GM23338 (cell line): ENCODE results near the gene EFHD2.
"Not testable (repeated sequence)": the region's sequence is repeated elsewhere in the genome, so short reads cannot be mapped to it uniquely, and the experiment has no call there.

Experiments used
- CTCF ChIP-seq, 2 experiments: fragments of 200-600 bp in 1 of 2; sonication (generic) in 1 of 2; conservative IDR thresholded peaks; 2 replicates each; pipeline versions ENCODE4 v1.5.1 to v1.6.1; 2016 to 2017; ENCODE audit warnings: antibody characterized with exemption in 2 of 2, low read depth in 2 of 2, mild to moderate bottlenecking in 2 of 2, moderate library complexity in 1 of 2
- EZH2 ChIP-seq: fragments of 200-600 bp; sonication (generic); IDR thresholded peaks from one replicate; pipeline ENCODE4 v1.8.0; 2017; ENCODE audit warnings: antibody characterized with exemption, mild to moderate bottlenecking, low read depth; ENCODE audit not compliant: unreplicated experiment
- EZH2phosphoT487 ChIP-seq: fragments of 200-600 bp; sonication (generic); IDR thresholded peaks from one replicate; pipeline ENCODE4 v1.8.1; 2018; ENCODE audit warnings: antibody characterized with exemption; ENCODE audit not compliant: unreplicated experiment
- REST ChIP-seq: IDR thresholded peaks from one replicate; pipeline ENCODE4 v1.6.1; 2018; ENCODE audit warnings: antibody characterized with exemption; ENCODE audit not compliant: unreplicated experiment

- TF ChIP-seq CTCF (conservative IDR thresholded peaks at IDR 0.05; ENCODE audit: low read depth in 2 of 2); EZH2phosphoT487; REST; EZH2: not testable (repeated sequence)
These were observed 62.0 kb downstream of the EFHD2 start for GRCh38 chr1:15471723-15472122.
